Esophagus squamous epithelium (tissue), 5 donors: ENCODE results near the gene NAT8L. TPM values are rescaled to one million over a fixed set of nuclear protein-coding genes. Genes with fewer than 3 reads are reported as not detected.

Experiments
- DNase-seq: peaks from one replicate; lab custom pipeline; 2025; lab: John Stamatoyannopoulos, UW
- H3K27ac ChIP-seq, 4 donors: fragments of 200-600 bp; sonication (generic); one replicate each; pipeline ENCODE4 v1.5.1; 2016 to 2019; ENCODE audit warnings: mild to moderate bottlenecking in 1 of 4
- H3K27me3 ChIP-seq, 4 donors: fragments of 200-600 bp; sonication (generic); 1 replicate in 3 of 4; 2 replicates in 1 of 4; pipeline versions ENCODE4 v1.5.1 to v1.6.0; 2017 to 2021; ENCODE audit warnings: antibody characterized with exemption in 1 of 4
- H3K36me3 ChIP-seq, 3 donors: fragments of 200-600 bp; sonication (generic); one replicate each; pipeline ENCODE4 v1.5.1; 2016 to 2019
- H3K4me1 ChIP-seq, 3 donors: fragments of 200-600 bp; sonication (generic); one replicate each; pipeline ENCODE4 v1.5.1; 2017 to 2019
- H3K4me3 ChIP-seq, 4 donors: fragments of 200-600 bp; sonication (generic); 1 replicate in 3 of 4; 2 replicates in 1 of 4; pipeline ENCODE4 v1.5.1; 2016 to 2019; ENCODE audit warnings: mild to moderate bottlenecking in 2 of 4, moderate library complexity in 1 of 4
- H3K9me3 ChIP-seq, 3 donors: fragments of 200-600 bp; sonication (generic); one replicate each; pipeline ENCODE4 v1.5.1; 2016 to 2019
- CTCF ChIP-seq, 6 experiments: fragments of 450-650 bp in 4 of 6; fragments of 200-600 bp in 2 of 6; sonication (generic) in 2 of 6; IDR thresholded peaks; one replicate each; pipeline ENCODE4 v1.5.1; 2016 to 2019; ENCODE audit warnings: antibody characterized with exemption in 6 of 6, mild to moderate bottlenecking in 4 of 6, moderate library complexity in 4 of 6
- POLR2A ChIP-seq, 4 donors: fragments of 450-650 bp; IDR thresholded peaks; one replicate each; pipeline ENCODE4 v1.6.1; 2017; ENCODE audit warnings: antibody characterized with exemption in 4 of 4, mild to moderate bottlenecking in 4 of 4, moderate library complexity in 3 of 4
- WGBS, 2 donors: methylation state at CpG; one replicate each; pipeline ENCODE4 v1.1.5; 2018; 5-methylcytosine and 5-hydroxymethylcytosine counted together
- intact Hi-C: fragments of 100-400 bp; cut with DNase I; formaldehyde crosslinking; loops from one replicate; pipeline ENCODE4 v1.15.0; 2022
- total RNA-seq, 4 donors: library from RNA; depleted of rRNA; stranded (reverse); fragments of >200 nt; gene quantifications; one replicate each; pipeline ENCODE4 v1.1.0, GENCODE V29; 2016
- donor health status: DM: yes; HTN: yes; CAD: no.

The NAT8L gene
- total RNA-seq, 4 donors from 2014 or later: under 0.01 TPM; not detected in 3

GRCh38 chr4:2077537-2078460 is 18.7 kb downstream of the NAT8L start:
- WGBS, 2 donors: 79 to 90% methylated on average over 2 to 10 of the region's 17 CpGs
- no peaks in the 10 kb centered on the region for H3K36me3 ChIP-seq
- intact Hi-C loops: no loop called here
- no peak for DNase-seq
- H3K27me3 ChIP-seq: no peaks in the 10 kb centered on the region
- TF ChIP-seq POLR2A (IDR thresholded peaks at IDR 0.05): no peak
- TF ChIP-seq CTCF (IDR thresholded peaks at IDR 0.05): no peak
- no peaks in the 10 kb centered on the region for H3K9me3 ChIP-seq
- no peak overlapping the region for H3K27ac ChIP-seq
- H3K4me3 ChIP-seq: no peak overlapping the region
- no peaks in the 10 kb centered on the region for H3K4me1 ChIP-seq

GRCh38 chr4:2078584-2078983 is 19.5 kb downstream of the NAT8L start:
- 76 to 82% methylated on average over 6 to 9 of the region's 9 CpGs for WGBS, 2 donors
- H3K4me3 ChIP-seq: no peak overlapping the region
- intact Hi-C loops: no loop called here
- H3K9me3 ChIP-seq: no peaks in the 10 kb centered on the region
- H3K36me3 ChIP-seq: no peaks in the 10 kb centered on the region
- TF ChIP-seq POLR2A (IDR thresholded peaks at IDR 0.05) (no peak), CTCF (IDR thresholded peaks at IDR 0.05) (no peak)
- no peaks in the 10 kb centered on the region for H3K27me3 ChIP-seq
- H3K27ac ChIP-seq: no peak overlapping the region
- H3K4me1 ChIP-seq: no peaks in the 10 kb centered on the region
- DNase-seq: no peak

- no peak overlapping the region for H3K27ac ChIP-seq
- no peak for DNase-seq
- no peak for TF ChIP-seq POLR2A (IDR thresholded peaks at IDR 0.05)
- TF ChIP-seq CTCF (IDR thresholded peaks at IDR 0.05): no peak
- intact Hi-C loops: no loop called here
- H3K27me3 ChIP-seq: no peaks in the 10 kb centered on the region
- 88 to 93% methylated on average over 3 to 5 of the region's 5 CpGs for WGBS, 2 donors
- no peaks in the 10 kb centered on the region for H3K9me3 ChIP-seq
- H3K4me3 ChIP-seq: no peak overlapping the region
- no peaks in the 10 kb centered on the region for H3K36me3 ChIP-seq
- no peaks in the 10 kb centered on the region for H3K4me1 ChIP-seq
These were observed 19.9 kb downstream of the NAT8L start for GRCh38 chr4:2079006-2079405.

- H3K27ac ChIP-seq: no peak overlapping the region
- intact Hi-C loops: no loop called here
- no peak overlapping the region for H3K4me3 ChIP-seq
- TF ChIP-seq POLR2A (IDR thresholded peaks at IDR 0.05) (no peak), CTCF (IDR thresholded peaks at IDR 0.05) (no peak)
- no peak for DNase-seq
- H3K4me1 ChIP-seq: no peaks in the 10 kb centered on the region
- 86 to 92% methylated on average over 1 to 4 of the region's 9 CpGs for WGBS, 2 donors
- H3K9me3 ChIP-seq: no peaks in the 10 kb centered on the region
- no peaks in the 10 kb centered on the region for H3K27me3 ChIP-seq
- H3K36me3 ChIP-seq: no peaks in the 10 kb centered on the region
These were observed 20.8 kb downstream of the NAT8L start for GRCh38 chr4:2079926-2080325.
